C4-2B (cell line): Measurements from ENCODE around the gene RASAL2.

Source experiments
- CTCF ChIP-seq: fragments of 450-650 bp; conservative IDR thresholded peaks from 2 replicates; pipeline ENCODE4 v1.5.1; 2017; ENCODE audit warnings: mild to moderate bottlenecking
- ZFX ChIP-seq: fragments of 450-650 bp; IDR thresholded peaks from 2 replicates; pipeline ENCODE4 v1.6.1; 2017

- TF ChIP-seq CTCF (no peak), ZFX (no peak)
Observed at GRCh38 chr1:178337091-178337706, 243.3 kb downstream of the RASAL2 start.
